BLaER1 (cell line): ENCODE data around the gene SLFN5.

Source experiments
- H3K27ac ChIP-seq: shearing (Covaris generic); formaldehyde crosslinking; 2 replicates; pipeline ENCODE4 v1.8.1; 2022
- H3K27me3 ChIP-seq: shearing (Covaris generic); formaldehyde crosslinking; 2 replicates; pipeline ENCODE4 v1.8.1; 2022
- H3K36me3 ChIP-seq: shearing (Covaris generic); formaldehyde crosslinking; 2 replicates; pipeline ENCODE4 v1.8.1; 2022
- H3K4me1 ChIP-seq: shearing (Covaris generic); formaldehyde crosslinking; 2 replicates; pipeline ENCODE4 v1.8.1; 2022
- H3K4me2 ChIP-seq: shearing (Covaris generic); formaldehyde crosslinking; 2 replicates; pipeline ENCODE4 v1.8.1; 2022
- H3K4me3 ChIP-seq: shearing (Covaris generic); formaldehyde crosslinking; 2 replicates; pipeline ENCODE4 v1.8.1; 2022
- H3K9ac ChIP-seq: shearing (Covaris generic); formaldehyde crosslinking; 2 replicates; pipeline ENCODE4 v1.8.1; 2022
- H3K9me3 ChIP-seq: shearing (Covaris generic); formaldehyde crosslinking; 2 replicates; pipeline ENCODE4 v1.8.1; 2022
- H4K20me1 ChIP-seq: shearing (Covaris generic); formaldehyde crosslinking; 2 replicates; pipeline ENCODE4 v1.8.1; 2022
- Cebpa-rat ChIP-seq: shearing (Covaris generic); IDR thresholded peaks from 2 replicates; pipeline ENCODE4 v1.8.1; 2022

SLFN5 gene

GRCh38 chr17:35312346-35312745 lies 69.5 kb downstream of the SLFN5 start:
- Histone ChIP-seq H3K4me2 (no peak overlapping the region), H3K9me3 (peaks cover 13% of the 10 kb centered on the region), H3K9ac (no peak overlapping the region), H3K4me1 (peaks cover 24% of the 10 kb centered on the region), H3K4me3 (no peak overlapping the region), H3K27ac (no peak overlapping the region), H4K20me1 (no peaks in the 10 kb centered on the region), H3K27me3 (no peaks in the 10 kb centered on the region), H3K36me3 (no peaks in the 10 kb centered on the region)
- no peak for TF ChIP-seq Cebpa-rat

- peak overlapping the region; percentile 61 for H3K4me3 ChIP-seq
- H3K36me3 ChIP-seq: no peaks in the 10 kb centered on the region
- peaks cover 24% of the 10 kb centered on the region for H3K4me1 ChIP-seq
- H3K4me2 ChIP-seq: peak overlapping the region; percentile 87
- peak overlapping the region; percentile 54 for H3K27ac ChIP-seq
- H3K27me3 ChIP-seq: no peaks in the 10 kb centered on the region
- H4K20me1 ChIP-seq: no peaks in the 10 kb centered on the region
- peak overlapping the region; percentile 49 for H3K9ac ChIP-seq
- peaks cover 13% of the 10 kb centered on the region for H3K9me3 ChIP-seq
- no peak for TF ChIP-seq Cebpa-rat
Measured at GRCh38 chr17:35312790-35313711, 70.2 kb downstream of the SLFN5 start.

- TF ChIP-seq Cebpa-rat: no peak
- no peaks in the 10 kb centered on the region for H3K27me3 ChIP-seq
- peak overlapping the region; percentile 49 for H3K9ac ChIP-seq
- H3K4me3 ChIP-seq: peak overlapping the region; percentile 61
- H3K4me2 ChIP-seq: peak overlapping the region; percentile 87
- H3K9me3 ChIP-seq: peaks cover 6% of the 10 kb centered on the region
- H3K36me3 ChIP-seq: no peaks in the 10 kb centered on the region
- no peaks in the 10 kb centered on the region for H4K20me1 ChIP-seq
- peaks cover 24% of the 10 kb centered on the region for H3K4me1 ChIP-seq
- no peak overlapping the region; the same call in 1 of the 2 replicates for H3K27ac ChIP-seq
Measured at GRCh38 chr17:35313875-35314409, 71.1 kb downstream of the SLFN5 start.

- TF ChIP-seq Cebpa-rat: no peak
- H3K9me3 ChIP-seq: no peaks in the 10 kb centered on the region
- H4K20me1 ChIP-seq: no peaks in the 10 kb centered on the region
- H3K4me2 ChIP-seq: peak overlapping the region; percentile 87
- no peak overlapping the region for H3K4me3 ChIP-seq
- no peak overlapping the region for H3K9ac ChIP-seq
- H3K4me1 ChIP-seq: peaks cover 24% of the 10 kb centered on the region
- H3K27me3 ChIP-seq: no peaks in the 10 kb centered on the region
- H3K27ac ChIP-seq: no peak overlapping the region
- H3K36me3 ChIP-seq: no peaks in the 10 kb centered on the region
Measured at GRCh38 chr17:35314415-35315216, 71.7 kb downstream of the SLFN5 start.

- no peak for TF ChIP-seq Cebpa-rat
- H3K27ac ChIP-seq: no peak overlapping the region
- H3K4me3 ChIP-seq: no peak overlapping the region
- H3K36me3 ChIP-seq: no peaks in the 10 kb centered on the region
- no peak overlapping the region for H3K4me2 ChIP-seq
- H3K27me3 ChIP-seq: no peaks in the 10 kb centered on the region
- H4K20me1 ChIP-seq: no peaks in the 10 kb centered on the region
- no peak overlapping the region for H3K9ac ChIP-seq
- peaks cover 24% of the 10 kb centered on the region for H3K4me1 ChIP-seq
- no peaks in the 10 kb centered on the region for H3K9me3 ChIP-seq
Measured at GRCh38 chr17:35315283-35315682, 72.4 kb downstream of the SLFN5 start.

- H3K4me3 ChIP-seq: no peak overlapping the region
- no peaks in the 10 kb centered on the region for H3K27me3 ChIP-seq
- no peak overlapping the region for H3K9ac ChIP-seq
- 0 out of 2 replicates have a peak, but pooled peaks cover under 1% of the 10 kb centered on the region for H3K9me3 ChIP-seq
- H3K4me1 ChIP-seq: peaks cover 24% of the 10 kb centered on the region
- no peak for TF ChIP-seq Cebpa-rat
- no peak overlapping the region for H3K4me2 ChIP-seq
- H3K36me3 ChIP-seq: no peaks in the 10 kb centered on the region
- H4K20me1 ChIP-seq: no peaks in the 10 kb centered on the region
- no peak overlapping the region for H3K27ac ChIP-seq
Measured at GRCh38 chr17:35315971-35316370, 73.1 kb downstream of the SLFN5 start.

GRCh38 chr17:35322749-35323148 lies 79.9 kb downstream of the SLFN5 start:
- no peak for TF ChIP-seq Cebpa-rat
- no peaks in the 10 kb centered on the region for H4K20me1 ChIP-seq
- no peak overlapping the region for H3K9ac ChIP-seq
- H3K27ac ChIP-seq: no peak overlapping the region
- H3K36me3 ChIP-seq: peaks cover 9% of the 10 kb centered on the region; the same call in 1 of the 2 replicates
- peaks cover 46% of the 10 kb centered on the region for H3K9me3 ChIP-seq
- no peak overlapping the region for H3K4me2 ChIP-seq
- no peaks in the 10 kb centered on the region for H3K27me3 ChIP-seq
- H3K4me1 ChIP-seq: no peaks in the 10 kb centered on the region
- H3K4me3 ChIP-seq: no peak overlapping the region
